Measurements from ENCODE around the gene PPARA.

Gene PPARA

DNA sequence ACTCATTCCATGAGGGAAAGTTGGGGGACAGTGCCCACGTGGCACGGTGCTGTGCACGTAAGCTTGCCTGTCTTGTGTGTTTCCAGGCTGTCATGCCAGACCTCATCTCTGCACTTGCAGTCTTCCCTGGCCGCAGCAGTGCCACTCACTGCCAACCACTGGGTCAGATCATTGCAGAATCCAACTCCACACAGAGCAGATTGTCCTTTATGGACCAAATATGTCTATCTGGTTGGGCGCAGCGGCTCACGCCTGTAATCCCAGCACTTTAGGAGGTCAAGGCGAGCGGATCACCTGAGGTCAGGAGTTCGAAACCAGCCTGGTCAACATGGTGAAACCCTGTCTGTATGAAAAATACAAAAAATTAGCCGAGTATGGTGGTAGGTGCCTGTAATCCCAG is 4.4 kb upstream of the PPARA start:
- DNase-seq = no peak

DNA sequence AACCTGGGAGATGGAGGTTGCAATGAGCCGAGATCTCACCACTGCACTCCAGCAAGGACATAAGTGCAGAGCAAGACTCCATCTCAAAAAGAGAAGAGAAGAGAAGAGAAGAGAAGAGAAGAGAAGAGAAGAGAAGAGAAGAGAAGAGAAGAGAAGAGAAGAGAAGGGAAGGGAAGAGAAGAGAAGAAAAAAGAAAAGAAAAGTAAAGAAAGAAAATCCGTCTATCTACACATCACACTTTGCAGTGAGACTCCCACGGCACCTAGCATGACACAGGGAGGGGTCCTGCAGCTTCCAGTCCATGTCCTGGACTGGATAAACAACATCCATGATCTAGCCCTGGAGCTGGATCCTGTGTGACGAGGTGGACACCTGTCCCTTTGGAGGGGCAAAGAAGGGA is 4.0 kb upstream of the PPARA start:
- DNase-seq = no peak

DNA sequence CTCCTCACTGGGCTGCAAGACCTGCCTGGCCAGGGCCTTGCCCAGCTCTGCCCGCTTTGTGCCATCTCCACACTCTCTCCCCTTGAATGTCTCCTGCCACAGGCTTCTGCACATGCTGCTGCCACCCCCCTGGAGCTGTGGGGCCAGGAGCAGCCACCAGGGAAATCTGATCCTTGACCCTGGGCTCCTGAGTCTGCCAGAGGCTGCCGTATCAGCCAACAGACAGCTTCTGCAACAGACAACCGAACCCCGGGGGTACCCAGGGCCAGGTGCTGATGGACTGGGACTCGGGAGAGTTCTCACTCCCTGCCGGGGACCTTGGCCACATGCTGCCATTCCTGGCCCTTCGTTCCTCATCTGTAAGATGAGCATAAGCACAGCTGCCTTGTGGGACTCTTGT is 3.3 kb upstream of the PPARA start:
- no peak for DNase-seq

DNA sequence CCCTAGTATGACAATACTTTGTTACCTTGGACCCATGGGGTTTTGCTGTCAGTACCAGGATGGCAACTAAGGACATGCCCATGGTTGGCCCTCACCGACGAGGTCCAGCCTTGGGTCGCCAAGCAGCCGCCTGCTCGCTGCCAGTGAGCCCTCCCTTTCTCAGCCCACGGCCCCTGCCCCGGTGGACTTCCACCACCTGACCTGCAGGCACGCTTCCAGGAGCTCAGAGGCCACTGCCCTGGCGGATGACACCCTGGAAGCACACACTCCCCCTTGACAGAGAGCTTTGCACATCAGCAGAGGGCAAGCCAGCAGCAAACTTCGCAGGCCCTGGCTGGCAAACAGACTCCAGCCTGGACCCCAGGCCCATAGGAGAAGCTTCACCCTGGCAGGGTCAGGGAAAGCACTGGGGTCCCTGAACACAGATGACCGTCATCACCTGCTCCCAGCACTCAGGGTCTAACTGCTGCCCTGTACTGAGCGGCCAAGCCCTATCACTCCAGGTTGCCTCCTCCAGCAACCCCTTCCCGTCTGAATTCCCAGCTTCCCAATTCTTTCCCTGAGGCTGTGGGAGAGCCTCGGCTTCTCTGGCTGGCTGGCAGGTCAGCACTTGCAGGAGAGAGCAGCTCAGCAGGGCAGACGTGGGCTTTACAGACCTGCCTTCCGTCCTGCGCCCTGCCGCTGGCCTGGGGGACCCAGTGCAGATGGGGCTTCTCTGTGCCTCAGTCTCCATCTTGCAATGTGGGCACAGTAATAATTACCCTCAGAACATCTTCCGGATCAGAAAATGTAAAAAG is 2.7 kb upstream of the PPARA start:
- no peak for DNase-seq

- DNase-seq = no peak
Observed at GRCh38 chr22:46148336-46148735, 2.0 kb upstream of the PPARA start.

DNA sequence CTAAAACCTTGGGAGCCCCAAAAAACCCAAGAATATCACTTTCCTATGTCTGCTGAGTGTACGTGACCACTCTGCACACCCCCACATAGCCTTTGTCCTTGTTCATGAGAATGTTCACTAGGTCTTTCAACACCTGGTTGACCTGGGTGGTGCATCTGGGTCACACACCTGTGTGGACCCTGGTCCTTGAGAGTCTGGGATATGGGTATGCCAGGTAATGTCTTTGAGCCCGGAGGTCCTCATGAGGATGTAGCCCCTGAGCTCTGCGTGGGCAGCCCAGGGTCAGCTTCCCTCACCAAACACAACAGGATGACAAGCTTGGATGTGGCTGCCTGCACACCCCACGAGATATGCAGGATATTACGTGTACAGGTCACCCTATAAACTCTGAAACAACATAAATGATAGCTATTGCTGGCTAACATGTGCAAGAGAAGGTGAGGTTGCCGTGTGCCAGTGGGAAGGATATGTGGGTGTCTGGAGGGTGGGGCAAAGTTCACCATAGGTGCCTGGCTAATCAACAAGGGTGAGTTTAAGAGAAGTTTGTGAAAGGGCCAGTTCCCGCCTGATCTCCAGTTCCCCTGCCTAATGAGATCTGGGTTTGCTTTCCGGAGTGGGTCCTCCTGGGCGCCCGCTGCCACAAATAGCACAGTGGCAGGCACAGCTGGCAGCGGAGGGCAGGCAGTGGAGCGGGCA is 1.4 kb upstream of the PPARA start:
- DNase-seq = no peak

GRCh38 chr22:46149512-46150033 is 753 bp upstream of the PPARA start:
- DNase-seq = no peak

- peak; percentile 43 for DNase-seq
Observed at GRCh38 chr22:46150655-46151477, 540 bp downstream of the PPARA start.

- no peak for DNase-seq
Observed at GRCh38 chr22:46153930-46154329, 3.6 kb downstream of the PPARA start.

- DNase-seq = no peak
Observed at GRCh38 chr22:46156031-46156430, 5.7 kb downstream of the PPARA start.

- no peak for DNase-seq
Observed at GRCh38 chr22:46158283-46158682, 8.0 kb downstream of the PPARA start.

GRCh38 chr22:46159212-46159611 is 8.9 kb downstream of the PPARA start:
- no peak for DNase-seq

DNA sequence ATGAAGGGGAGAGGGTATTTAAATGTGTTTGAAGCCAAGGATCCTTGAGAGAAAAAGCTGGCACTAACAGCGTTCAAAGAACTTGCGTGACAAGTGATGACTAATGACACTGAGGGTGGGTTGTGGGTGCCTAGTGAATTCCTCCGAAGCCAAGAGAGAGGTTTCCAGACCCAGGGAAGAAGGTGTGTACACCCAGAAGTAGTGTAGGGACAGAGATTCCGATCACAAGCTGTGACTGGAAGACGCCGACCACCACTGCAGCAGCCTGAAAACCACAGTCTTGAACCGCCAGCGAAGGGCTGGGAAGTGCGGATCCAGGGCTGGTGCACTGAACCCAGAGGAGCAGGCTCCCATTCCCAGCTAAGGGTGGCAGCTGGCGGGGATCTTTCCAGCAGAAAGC is 9.5 kb downstream of the PPARA start:
- no peak for DNase-seq

DNA sequence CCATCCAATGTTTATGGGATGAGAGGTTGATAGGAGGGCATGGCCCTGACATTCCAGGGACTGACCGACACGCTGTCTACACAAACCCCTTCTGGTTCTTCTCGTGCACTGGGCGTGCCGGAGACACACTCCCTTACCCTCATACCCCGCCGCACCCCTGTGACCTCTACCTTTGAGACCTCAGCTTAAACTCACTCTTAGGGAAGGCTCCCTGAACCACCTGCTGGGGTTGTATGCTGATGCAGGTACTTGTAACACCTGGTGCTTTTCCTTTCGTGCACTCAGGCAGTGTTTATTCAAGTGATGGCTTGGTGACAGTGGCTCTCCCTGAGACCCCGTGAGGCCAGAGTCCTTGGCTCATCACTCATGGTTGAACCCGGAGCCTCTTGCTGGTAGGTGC is 12.0 kb downstream of the PPARA start:
- DNase-seq = no peak

- DNase-seq = no peak
Observed at GRCh38 chr22:46162771-46163556, 12.6 kb downstream of the PPARA start.

- DNase-seq = no peak
Observed at GRCh38 chr22:46163557-46163888, 13.2 kb downstream of the PPARA start.

- DNase-seq = no peak
Observed at GRCh38 chr22:46165977-46166376, 15.7 kb downstream of the PPARA start.

GRCh38 chr22:46169628-46170027 is 19.3 kb downstream of the PPARA start:
- no peak for DNase-seq

DNA sequence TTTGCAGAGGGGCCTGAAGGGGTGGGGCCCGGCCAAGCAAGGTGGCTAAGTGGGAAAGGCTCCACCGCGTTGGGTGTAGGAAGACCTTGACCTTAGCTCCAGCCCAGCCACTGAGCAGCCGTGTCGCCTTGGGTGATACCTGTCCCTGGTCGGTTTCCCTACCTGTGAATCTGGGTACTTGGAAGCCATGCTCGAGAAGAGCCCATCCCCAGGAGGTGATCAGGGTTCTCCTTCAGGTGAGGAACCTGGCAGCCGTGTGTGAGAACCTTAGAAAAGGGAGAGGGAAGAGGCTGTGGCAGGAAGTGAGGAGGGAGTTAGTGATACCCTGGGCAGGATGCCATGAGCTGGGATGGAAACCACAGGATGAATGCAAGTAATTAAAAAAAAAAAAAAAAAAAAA is 21.6 kb downstream of the PPARA start:
- no peak for DNase-seq

- DNase-seq = no peak
Observed at GRCh38 chr22:46172522-46173110, 22.3 kb downstream of the PPARA start.

GRCh38 chr22:46173152-46173551 is 22.8 kb downstream of the PPARA start:
- DNase-seq = no peak

DNA sequence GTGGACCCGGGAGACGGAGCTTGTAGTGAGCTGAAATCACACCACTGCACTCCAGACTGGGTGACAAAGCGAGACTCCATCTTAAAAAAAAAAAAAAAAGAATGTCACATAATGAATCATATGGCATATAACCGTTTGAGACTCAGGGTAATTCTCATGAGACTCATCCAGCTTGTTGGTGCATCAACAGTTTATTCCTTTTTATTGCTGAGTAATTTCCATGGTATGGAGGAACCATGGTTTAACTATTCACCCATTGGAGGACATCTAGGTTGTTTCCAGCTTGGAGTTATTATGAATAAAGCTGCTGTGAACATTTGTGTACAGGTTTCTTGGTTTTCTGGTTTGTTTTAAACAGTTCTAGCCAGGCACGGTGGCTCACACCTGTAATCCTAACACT is 25.3 kb downstream of the PPARA start:
- DNase-seq = no peak
